ENCODE results near the gene MDP1. TPM values are rescaled to one million over a fixed set of nuclear protein-coding genes. Genes with fewer than 3 reads are reported as not detected.

MDP1 gene
- total RNA-seq (ENCODE audit: low replicate concordance), result 16.9 and 22.6 TPM in 2 replicates
- long read RNA-seq, partial matches to known transcripts, result 0 of 11 reads
- long read RNA-seq, other reads (novel, unspliced or antisense), result 2 of 11 reads

- Mint-ChIP-seq H3K27ac (peak within 1 kb of the TSS; percentile 88), H3K9me3 (no peaks in the 10 kb centered on the region), H3K27me3 (no peaks in the 10 kb centered on the region), H3K36me3 (peaks cover 14% of the 10 kb centered on the region), H3K4me3 (peak within 1 kb of the TSS; percentile 96), H3K4me1 (ENCODE audit: unreplicated experiment) (peaks cover 27% of the 10 kb centered on the region)
- TF ChIP-seq, protein P1, sequence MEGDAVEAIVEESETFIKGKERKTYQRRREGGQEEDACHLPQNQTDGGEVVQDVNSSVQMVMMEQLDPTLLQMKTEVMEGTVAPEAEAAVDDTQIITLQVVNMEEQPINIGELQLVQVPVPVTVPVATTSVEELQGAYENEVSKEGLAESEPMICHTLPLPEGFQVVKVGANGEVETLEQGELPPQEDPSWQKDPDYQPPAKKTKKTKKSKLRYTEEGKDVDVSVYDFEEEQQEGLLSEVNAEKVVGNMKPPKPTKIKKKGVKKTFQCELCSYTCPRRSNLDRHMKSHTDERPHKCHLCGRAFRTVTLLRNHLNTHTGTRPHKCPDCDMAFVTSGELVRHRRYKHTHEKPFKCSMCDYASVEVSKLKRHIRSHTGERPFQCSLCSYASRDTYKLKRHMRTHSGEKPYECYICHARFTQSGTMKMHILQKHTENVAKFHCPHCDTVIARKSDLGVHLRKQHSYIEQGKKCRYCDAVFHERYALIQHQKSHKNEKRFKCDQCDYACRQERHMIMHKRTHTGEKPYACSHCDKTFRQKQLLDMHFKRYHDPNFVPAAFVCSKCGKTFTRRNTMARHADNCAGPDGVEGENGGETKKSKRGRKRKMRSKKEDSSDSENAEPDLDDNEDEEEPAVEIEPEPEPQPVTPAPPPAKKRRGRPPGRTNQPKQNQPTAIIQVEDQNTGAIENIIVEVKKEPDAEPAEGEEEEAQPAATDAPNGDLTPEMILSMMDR (conservative IDR thresholded peaks at IDR 0.05), result peak; percentile 64
- peak; percentile 79 for DNase-seq (ENCODE audit: extremely low spot score, unreplicated experiment)
Observed at GRCh38 chr14:24215495-24216344, at the start of gene MDP1. Gene MDP1, minus strand, starts transcription at chr14:24216066. Its CDS starts 111 bp downstream, at chr14:24215955.

DNA sequence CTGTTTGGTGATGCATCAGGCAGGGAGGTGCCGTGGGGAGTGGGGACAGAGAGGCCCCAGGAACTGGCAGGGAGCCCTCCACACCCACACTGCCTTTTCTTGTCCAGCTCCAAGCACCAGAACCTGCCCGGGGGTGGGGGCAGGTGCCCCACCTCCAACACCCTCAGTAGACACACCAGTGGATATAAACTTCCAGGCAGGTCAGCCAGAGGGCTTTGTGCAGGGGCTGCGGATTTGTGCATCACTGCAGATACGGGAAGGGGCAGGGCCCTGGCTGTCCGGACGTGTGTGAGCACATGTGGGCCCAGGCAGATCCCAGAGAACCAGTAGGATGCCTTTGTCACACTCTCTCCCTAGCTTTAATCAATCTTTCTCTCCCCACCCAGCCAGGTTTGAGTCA is 48.4 kb upstream of the MDP1 start:
- TF ChIP-seq, protein P1 (conservative IDR thresholded peaks at IDR 0.05), result no peak
- DNase-seq (ENCODE audit: extremely low spot score, unreplicated experiment), result no peak
- H3K36me3 Mint-ChIP-seq, result peaks cover 4% of the 10 kb centered on the region
- no peaks in the 10 kb centered on the region for H3K27me3 Mint-ChIP-seq
- H3K4me1 Mint-ChIP-seq (ENCODE audit: unreplicated experiment), result peaks cover 3% of the 10 kb centered on the region
- no peak overlapping the region for H3K4me3 Mint-ChIP-seq
- no peaks in the 10 kb centered on the region for H3K9me3 Mint-ChIP-seq
- H3K27ac Mint-ChIP-seq, result peak overlapping the region; percentile 86

- H3K4me3 Mint-ChIP-seq, result no peak overlapping the region
- DNase-seq (ENCODE audit: extremely low spot score, unreplicated experiment), result no peak
- H3K4me1 Mint-ChIP-seq (ENCODE audit: unreplicated experiment), result peaks cover 3% of the 10 kb centered on the region
- no peaks in the 10 kb centered on the region for H3K27me3 Mint-ChIP-seq
- no peaks in the 10 kb centered on the region for H3K9me3 Mint-ChIP-seq
- TF ChIP-seq, protein P1 (conservative IDR thresholded peaks at IDR 0.05), result no peak
- peaks cover 4% of the 10 kb centered on the region for H3K36me3 Mint-ChIP-seq
- peak overlapping the region; percentile 86 for H3K27ac Mint-ChIP-seq
Observed at GRCh38 chr14:24263848-24264247, 48.0 kb upstream of the MDP1 start.

DNA sequence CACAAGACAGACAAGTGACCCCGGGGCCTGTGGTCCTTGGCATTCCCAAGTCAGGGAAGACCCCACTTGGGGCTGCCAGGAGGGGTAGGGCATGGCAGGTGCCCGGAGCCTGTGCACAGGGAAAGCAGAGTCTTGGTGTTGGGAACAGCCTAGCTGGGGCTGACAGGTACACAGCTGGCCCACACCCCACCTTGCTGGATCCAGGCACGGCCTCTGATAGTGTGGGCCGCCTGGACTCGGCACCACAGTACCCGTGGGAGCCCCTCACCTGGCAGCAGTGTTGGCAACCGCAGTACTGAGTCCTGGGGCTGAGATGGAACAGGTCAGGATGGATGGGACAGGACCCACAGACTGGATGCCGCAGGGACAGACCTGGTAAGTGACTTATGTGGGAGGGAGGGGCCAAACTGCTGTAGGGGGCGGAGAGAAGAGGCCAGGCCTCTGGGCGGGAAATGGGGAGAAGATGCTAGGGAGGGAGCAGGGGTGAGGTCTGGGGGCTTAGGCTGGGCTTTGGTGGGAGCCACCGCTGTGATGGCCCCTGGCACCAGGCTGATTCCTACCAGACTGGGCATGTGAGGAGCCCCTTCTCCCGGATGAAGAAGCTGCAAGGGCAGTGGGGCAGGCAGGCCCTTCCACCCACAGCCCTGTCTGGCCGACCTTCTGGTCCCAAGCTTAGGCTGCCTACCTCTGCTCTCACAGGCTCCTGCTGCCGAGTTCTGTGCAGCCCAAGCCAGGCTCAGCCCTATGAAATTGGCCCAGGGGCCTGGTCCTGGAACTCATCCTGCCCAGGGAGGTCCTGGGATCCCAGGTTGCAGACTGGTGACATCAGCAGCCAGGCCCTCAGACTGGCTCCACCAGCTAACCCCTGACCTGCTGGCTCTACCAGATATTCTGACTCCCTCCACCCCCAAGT is 47.2 kb upstream of the MDP1 start, which contains the start of gene TGM1:
Gene TGM1 (minus strand): TSS at position 357 of the 913 bp plus-strand sequence. CDS start 825 bp downstream, outside the sequence.
- Mint-ChIP-seq H3K27me3 (no peaks in the 10 kb centered on the region), H3K9me3 (no peaks in the 10 kb centered on the region), H3K36me3 (peaks cover 4% of the 10 kb centered on the region), H3K4me3 (no peak within 1 kb of the TSS), H3K4me1 (ENCODE audit: unreplicated experiment) (peaks cover 3% of the 10 kb centered on the region), H3K27ac (peak within 1 kb of the TSS; percentile 86)
- TF ChIP-seq, protein P1 (conservative IDR thresholded peaks at IDR 0.05), result no peak
- DNase-seq (ENCODE audit: extremely low spot score, unreplicated experiment), result no peak

GRCh38 chr14:24261969-24262327 is 46.1 kb upstream of the MDP1 start:
- Mint-ChIP-seq H3K27ac (no peak overlapping the region), H3K4me3 (no peak overlapping the region), H3K27me3 (no peaks in the 10 kb centered on the region), H3K4me1 (ENCODE audit: unreplicated experiment) (peaks cover 3% of the 10 kb centered on the region), H3K9me3 (no peaks in the 10 kb centered on the region), H3K36me3 (no peaks in the 10 kb centered on the region)
- TF ChIP-seq, protein P1 (conservative IDR thresholded peaks at IDR 0.05), result no peak
- no peak for DNase-seq (ENCODE audit: extremely low spot score, unreplicated experiment)

All from type B pancreatic cell (in vitro differentiated cells).